HG03469 (cell line): ENCODE results near the gene DSPP.
"Not testable (repeated sequence)": the region's sequence is repeated elsewhere in the genome, so short reads cannot be mapped to it uniquely, and the experiment has no call there.

ENCODE experiments used
- ATAC-seq: cut with Tn5 transposase; IDR thresholded peaks from one replicate; pipeline ENCODE4 v1.9.1; 2021; ENCODE audit warnings: mild to moderate bottlenecking, moderate library complexity, moderate number of reproducible peaks; ENCODE audit not compliant: unreplicated experiment

DSPP gene

GRCh38 chr4:87608229-87608628 is at the start of gene DSPP:
Gene DSPP, plus strand, starts transcription at chr4:87608529. Its CDS starts 2,380 bp downstream, at chr4:87610909.
- ATAC-seq = no peak

GRCh38 chr4:87559090-87559837 is 49.1 kb upstream of the DSPP start:
- peak; percentile 98 for ATAC-seq

GRCh38 chr4:87560802-87561201 is 47.5 kb upstream of the DSPP start:
- ATAC-seq = no peak

- no peak for ATAC-seq
Measured at GRCh38 chr4:87565746-87566145, 42.6 kb upstream of the DSPP start.

- no peak for ATAC-seq
Measured at GRCh38 chr4:87566276-87566675, 42.1 kb upstream of the DSPP start.

- ATAC-seq = no peak
Measured at GRCh38 chr4:87567191-87567590, 41.1 kb upstream of the DSPP start.

GRCh38 chr4:87570290-87570805 is 38.0 kb upstream of the DSPP start:
- ATAC-seq = no peak

- ATAC-seq = not testable (repeated sequence)
Measured at GRCh38 chr4:87574376-87574775, 34.0 kb upstream of the DSPP start.

- ATAC-seq = no peak
Measured at GRCh38 chr4:87574996-87575395, 33.3 kb upstream of the DSPP start.

- no peak for ATAC-seq
Measured at GRCh38 chr4:87575408-87575807, 32.9 kb upstream of the DSPP start.

- no peak for ATAC-seq
Measured at GRCh38 chr4:87575983-87576382, 32.3 kb upstream of the DSPP start.

- ATAC-seq = no peak
Measured at GRCh38 chr4:87579478-87579877, 28.9 kb upstream of the DSPP start.

- ATAC-seq = no peak
Measured at GRCh38 chr4:87580057-87580456, 28.3 kb upstream of the DSPP start.

GRCh38 chr4:87584222-87584908 is 24.0 kb upstream of the DSPP start:
- ATAC-seq = no peak

GRCh38 chr4:87589531-87589930 is 18.8 kb upstream of the DSPP start:
- ATAC-seq = no peak

GRCh38 chr4:87592124-87592523 is 16.2 kb upstream of the DSPP start:
- ATAC-seq = no peak

- no peak for ATAC-seq
Measured at GRCh38 chr4:87601361-87601760, 7.0 kb upstream of the DSPP start.

- no peak for ATAC-seq
Measured at GRCh38 chr4:87614292-87614890, 6.1 kb downstream of the DSPP start.

- ATAC-seq = no peak
Measured at GRCh38 chr4:87616268-87616667, 7.9 kb downstream of the DSPP start.

- ATAC-seq = no peak
Measured at GRCh38 chr4:87620086-87620485, 11.8 kb downstream of the DSPP start.

GRCh38 chr4:87620491-87620890 is 12.2 kb downstream of the DSPP start:
- no peak for ATAC-seq

GRCh38 chr4:87622303-87622702 is 14.0 kb downstream of the DSPP start:
- no peak for ATAC-seq
